NT2/D1 (cell line): ENCODE data around the gene COL6A6.
"Not testable (repeated sequence)": the region's sequence is repeated elsewhere in the genome, so short reads cannot be mapped to it uniquely, and the experiment has no call there.

Source experiments
- DNase-seq: peaks from one replicate; pipeline ENCODE4 v3.0.0-alpha.2; 2011; ENCODE audit warnings: low read depth, low spot score
- H3K27me3 ChIP-seq: 2 replicates; pipeline ENCODE4 v1.6.0; 2011; ENCODE audit warnings: mild to moderate bottlenecking; ENCODE audit not compliant: insufficient read length, insufficient read depth
- H3K36me3 ChIP-seq: 2 replicates; pipeline ENCODE4 v1.6.1; 2011; ENCODE audit warnings: mild to moderate bottlenecking, low read length, mixed read lengths; ENCODE audit not compliant: insufficient read depth, insufficient read length
- H3K4me1 ChIP-seq: 2 replicates; pipeline ENCODE4 v1.5.1; 2011; ENCODE audit not compliant: insufficient read depth, insufficient read length
- H3K4me3 ChIP-seq: 2 replicates; pipeline ENCODE4 v1.5.1; 2011; ENCODE audit warnings: low read depth; ENCODE audit not compliant: insufficient read length
- H3K9ac ChIP-seq: 2 replicates; pipeline ENCODE4 v1.6.0; 2011; ENCODE audit warnings: low read depth; ENCODE audit not compliant: insufficient read length
- H3K9me3 ChIP-seq: 2 replicates; pipeline ENCODE4 v1.5.1; 2011; ENCODE audit warnings: mild to moderate bottlenecking, low read length; ENCODE audit not compliant: insufficient read depth
- SUZ12 ChIP-seq: IDR thresholded peaks from 2 replicates; pipeline ENCODE4 v1.6.1; 2011; ENCODE audit not compliant: insufficient read length, insufficient read depth; ENCODE audit errors: extremely low read depth
- YY1 ChIP-seq: IDR thresholded peaks from 2 replicates; pipeline ENCODE4 v1.6.1; 2011; ENCODE audit not compliant: insufficient read length, insufficient read depth
- ZNF274 ChIP-seq: IDR thresholded peaks from 2 replicates; pipeline ENCODE4 v1.6.1; 2011; ENCODE audit warnings: mild to moderate bottlenecking, low read depth, low read length

COL6A6 gene

DNA sequence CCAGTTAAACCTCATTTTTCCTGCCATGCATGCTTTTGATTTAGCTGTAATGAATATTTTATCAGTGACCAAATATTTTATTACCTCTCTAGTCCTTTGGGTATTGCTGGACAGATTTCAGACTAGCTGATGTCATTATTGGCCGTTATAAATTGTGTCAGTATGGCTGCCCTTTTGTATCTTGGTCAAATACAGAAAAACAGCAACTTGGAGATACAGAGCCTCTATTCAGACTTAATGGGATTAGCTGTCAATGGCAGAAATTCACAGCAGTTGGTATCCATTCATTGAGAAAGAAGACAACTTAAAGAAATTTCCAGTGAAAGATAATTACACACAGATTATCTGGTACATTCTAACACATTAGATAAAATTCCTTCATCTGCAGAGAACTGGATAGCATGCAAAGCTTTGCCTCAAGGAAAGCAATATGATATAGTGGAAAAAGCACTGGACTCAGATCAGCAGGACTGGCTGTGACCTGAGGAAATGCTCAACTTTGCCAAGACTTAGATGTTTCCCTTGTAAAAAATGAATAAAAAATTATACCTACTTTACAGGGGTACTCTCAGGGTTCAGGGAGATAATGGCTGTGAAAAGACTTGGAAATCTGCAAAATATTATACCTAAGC, 20.8 kb downstream of the COL6A6 start:
- no peak for TF ChIP-seq ZNF274
- TF ChIP-seq SUZ12 = no peak
- no peak for TF ChIP-seq YY1
- no peak overlapping the region for H3K4me3 ChIP-seq

DNA sequence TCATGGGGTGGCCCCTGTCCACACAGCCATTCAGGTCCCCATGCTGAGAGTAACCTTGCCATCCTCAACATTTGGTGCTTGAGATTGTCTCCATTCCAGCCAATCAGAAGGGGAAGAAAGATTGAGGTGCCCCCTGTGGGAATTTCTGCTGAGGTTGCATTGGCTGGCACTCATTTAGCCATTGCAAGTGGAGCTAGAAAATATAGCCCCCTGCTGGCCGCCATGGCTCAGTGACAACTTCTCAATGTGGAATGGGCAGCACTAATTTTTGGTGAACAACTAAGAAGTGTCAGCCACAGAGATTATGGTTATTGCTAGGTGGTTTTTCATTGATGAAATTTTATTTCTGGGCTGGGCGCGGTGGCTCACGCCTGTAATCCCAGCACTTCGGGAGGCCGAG, 22.0 kb downstream of the COL6A6 start:
- H3K4me3 ChIP-seq = no peak overlapping the region
- no peaks in the 10 kb centered on the region for H3K4me1 ChIP-seq
- no peak for TF ChIP-seq ZNF274
- no peak for TF ChIP-seq SUZ12
- no peak for TF ChIP-seq YY1
- DNase-seq = peak; percentile 46
- H3K9ac ChIP-seq = no peak overlapping the region
- no peaks in the 10 kb centered on the region for H3K27me3 ChIP-seq
- no peaks in the 10 kb centered on the region for H3K36me3 ChIP-seq
- no peaks in the 10 kb centered on the region for H3K9me3 ChIP-seq

More for the DNA sequence above, 20.8 kb downstream of the COL6A6 start:
- Histone ChIP-seq H3K9me3 (no peaks in the 10 kb centered on the region), H3K27me3 (no peaks in the 10 kb centered on the region), H3K36me3 (no peaks in the 10 kb centered on the region), H3K4me1 (no peaks in the 10 kb centered on the region), H3K9ac (no peak overlapping the region)
- no peak for DNase-seq

DNA sequence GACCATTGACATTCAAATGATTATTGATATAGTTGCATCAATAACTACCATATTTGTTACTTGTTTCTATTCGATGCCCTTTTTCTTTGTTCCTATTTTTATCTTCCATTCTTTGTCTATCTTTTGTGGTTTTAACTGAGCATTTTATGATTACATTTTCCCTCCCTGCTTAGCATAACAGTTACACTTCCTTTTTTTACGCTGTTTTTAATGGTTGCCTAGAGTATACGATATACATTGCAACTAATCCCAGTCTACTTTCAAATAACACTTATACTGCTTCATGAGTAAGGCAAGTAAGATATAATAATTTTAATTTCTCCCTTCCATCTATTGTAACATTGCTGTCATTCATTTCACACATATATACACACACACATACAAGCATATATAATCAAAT, 26.3 kb downstream of the COL6A6 start:
- H3K4me3 ChIP-seq = no peak overlapping the region
- no peaks in the 10 kb centered on the region for H3K36me3 ChIP-seq
- no peak for TF ChIP-seq SUZ12
- no peak overlapping the region for H3K9ac ChIP-seq
- H3K27me3 ChIP-seq = no peaks in the 10 kb centered on the region
- no peak for DNase-seq
- H3K9me3 ChIP-seq = peaks cover 11% of the 10 kb centered on the region; the same call in 1 of the 2 replicates
- H3K4me1 ChIP-seq = no peaks in the 10 kb centered on the region

DNA sequence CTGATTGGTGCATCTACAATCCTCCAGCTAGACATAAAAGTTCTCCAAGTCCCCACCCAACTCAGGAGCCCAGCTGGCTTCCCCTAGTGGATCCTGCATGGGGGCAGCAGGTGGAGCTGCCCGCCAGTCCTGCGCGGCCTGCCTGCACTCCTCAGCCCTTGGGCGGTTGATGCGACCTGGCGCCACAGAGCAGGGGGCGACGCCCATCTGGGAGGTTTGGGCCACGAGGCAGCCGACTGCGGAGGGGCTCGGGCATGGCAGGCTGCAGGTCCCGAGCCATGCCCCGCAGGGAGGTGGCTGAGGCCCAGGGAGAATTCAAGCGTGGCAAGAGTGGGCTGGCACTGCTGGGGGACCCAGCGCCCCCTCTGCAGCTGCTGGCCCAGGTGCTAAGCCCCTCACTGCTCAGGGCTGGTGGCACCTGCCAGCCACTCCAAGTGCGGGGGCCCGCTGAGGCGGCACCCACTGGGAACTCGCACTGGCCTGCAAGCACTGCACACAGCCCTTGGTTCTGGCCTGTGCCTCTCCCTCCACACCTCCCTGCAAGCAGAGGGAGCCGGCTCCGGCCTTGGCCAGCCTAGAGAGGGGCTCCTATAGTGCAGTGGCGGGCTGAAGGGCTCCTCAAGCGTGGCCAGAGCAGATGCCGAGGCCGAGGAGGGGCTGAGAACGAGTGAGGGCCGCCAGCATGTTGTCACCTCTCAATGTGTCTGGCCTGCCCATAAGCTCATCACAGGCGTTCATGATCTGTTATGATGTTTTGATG, 30.1 kb downstream of the COL6A6 start:
- H3K9me3 ChIP-seq = peaks cover 17% of the 10 kb centered on the region
- H3K4me3 ChIP-seq = no peak overlapping the region
- TF ChIP-seq ZNF274 = no peak
- no peak for TF ChIP-seq YY1
- no peak for TF ChIP-seq SUZ12
- H3K4me1 ChIP-seq = no peaks in the 10 kb centered on the region
- H3K36me3 ChIP-seq = no peaks in the 10 kb centered on the region
- no peak overlapping the region for H3K9ac ChIP-seq
- no peak for DNase-seq
- H3K27me3 ChIP-seq = no peaks in the 10 kb centered on the region

DNA sequence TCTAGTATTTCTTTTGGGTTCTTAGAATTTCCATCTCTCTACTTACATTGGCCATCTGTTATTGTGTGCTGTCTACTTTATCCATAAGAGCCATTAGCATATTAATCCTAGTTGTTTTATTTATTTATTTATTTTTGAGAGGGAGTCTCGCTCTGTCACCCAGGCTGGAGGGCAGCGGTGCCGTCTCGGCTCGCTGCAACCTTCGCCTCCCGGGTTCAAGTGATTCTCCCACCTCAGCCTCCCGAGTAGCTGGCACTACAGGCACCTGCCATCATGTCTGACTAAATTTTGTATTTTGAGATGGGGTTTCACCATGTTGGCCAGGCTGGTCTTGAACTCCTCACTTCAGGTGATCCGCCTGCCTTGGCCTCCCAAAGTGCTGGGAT, 30.7 kb downstream of the COL6A6 start:
- not testable (repeated sequence) for H3K4me1 ChIP-seq, H3K4me3 ChIP-seq, H3K36me3 ChIP-seq, H3K9ac ChIP-seq, H3K27me3 ChIP-seq, DNase-seq
- peaks cover 23% of the 10 kb centered on the region for H3K9me3 ChIP-seq

DNA sequence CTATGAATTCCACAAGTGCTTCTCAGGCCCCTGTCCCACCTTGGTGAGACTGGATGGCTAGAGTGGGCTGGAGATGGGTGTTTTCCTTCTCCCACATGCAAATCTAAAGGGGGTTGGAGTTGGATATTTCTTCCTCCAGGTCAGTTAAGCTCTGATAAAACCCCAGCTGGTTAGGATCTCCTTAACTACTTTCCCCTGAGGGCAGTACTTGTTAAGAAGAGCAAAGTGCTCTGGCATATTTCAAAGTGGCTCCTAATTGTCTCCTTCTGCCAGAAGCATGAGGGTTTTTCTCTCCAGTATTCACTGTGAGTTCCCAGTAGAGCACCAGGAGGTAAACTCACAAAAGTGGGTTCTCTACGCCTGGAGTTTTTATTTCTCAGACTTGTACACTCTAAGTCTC, 31.4 kb downstream of the COL6A6 start:
- Histone ChIP-seq H3K4me1 (no peaks in the 10 kb centered on the region), H3K9me3 (peaks cover 23% of the 10 kb centered on the region), H3K36me3 (no peaks in the 10 kb centered on the region), H3K4me3 (no peak overlapping the region), H3K27me3 (no peaks in the 10 kb centered on the region), H3K9ac (no peak overlapping the region)
- no peak for DNase-seq
- TF ChIP-seq YY1 = no peak
- TF ChIP-seq ZNF274 = no peak
- no peak for TF ChIP-seq SUZ12

DNA sequence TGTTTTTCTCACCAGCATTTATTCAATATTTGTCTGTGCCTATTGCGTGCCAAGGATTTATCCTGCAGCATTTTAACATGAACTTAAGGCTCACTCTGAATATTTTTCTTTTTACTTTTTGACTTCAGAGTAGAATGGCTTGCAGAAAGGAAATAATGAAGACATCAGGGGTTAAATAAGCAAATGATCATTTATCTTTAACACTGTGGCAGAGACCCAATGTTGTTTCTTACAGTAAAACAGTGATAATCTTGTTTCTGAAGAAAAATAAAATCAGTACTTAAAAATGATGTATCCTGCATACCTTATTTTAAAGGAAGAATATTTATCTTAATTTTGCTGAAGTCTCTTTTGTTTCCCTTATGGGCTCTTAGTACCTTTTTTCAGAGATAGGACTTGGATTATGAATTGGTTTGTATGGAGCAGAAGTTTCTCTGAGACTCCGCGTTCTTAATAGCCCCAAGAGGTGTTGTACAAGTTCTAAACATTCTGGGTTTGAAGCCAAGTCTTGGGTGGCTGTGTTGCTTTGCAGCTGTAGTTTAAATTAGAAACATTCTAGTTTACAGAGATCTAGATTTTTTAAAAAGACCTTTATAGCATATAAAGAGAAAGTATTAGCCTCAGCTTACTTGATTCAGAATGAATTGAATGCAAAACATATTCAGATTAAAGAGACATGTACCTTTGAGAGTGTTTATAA, 40.5 kb downstream of the COL6A6 start:
- H3K27me3 ChIP-seq = no peaks in the 10 kb centered on the region
- no peak for TF ChIP-seq YY1
- H3K9me3 ChIP-seq = peaks cover 2% of the 10 kb centered on the region
- H3K36me3 ChIP-seq = no peaks in the 10 kb centered on the region
- no peaks in the 10 kb centered on the region for H3K4me1 ChIP-seq
- H3K4me3 ChIP-seq = no peak overlapping the region
- no peak for DNase-seq
- H3K9ac ChIP-seq = no peak overlapping the region
